ENCODE measurements around the gene BOLL. TPM values are rescaled to one million over a fixed set of nuclear protein-coding genes. Genes with fewer than 3 reads are reported as not detected.
A peak's percentile ranks its signal among the peaks of the same experiment; 100 is the strongest.
"Not testable (repeated sequence)": the region's sequence is repeated elsewhere in the genome, so short reads cannot be mapped to it uniquely, and the experiment has no call there.

The BOLL gene
- total and polyA plus RNA-seq, 5 donors from 2014 or later, result 0.06 TPM; not detected in 4

- no peak for ATAC-seq (ENCODE audit: low read depth in 2 of 2)
- Mint-ChIP-seq H3K27me3 (peaks cover 37% of the 10 kb centered on the region), H3K4me3 (no peak overlapping the region), H3K36me3 (no peaks in the 10 kb centered on the region), H3K4me1 (no peaks in the 10 kb centered on the region), H3K9me3 (peaks cover 0 to 11% (median 2%) of the 10 kb centered on the region in 7 donors), H3K27ac (no peak overlapping the region)
- Histone ChIP-seq H3K27me3 (ENCODE audit: control insufficient read depth, insufficient read depth, low read length) (no peaks in the 10 kb centered on the region), H3K9me3 (ENCODE audit: control insufficient read depth in 2 of 2, low read length in 2 of 2) (no peaks in the 10 kb centered on the region), H3K4me3 (ENCODE audit: low read depth, low read length) (no peak overlapping the region), H3K36me3 (ENCODE audit: control insufficient read depth, insufficient read depth, low read length) (no peaks in the 10 kb centered on the region), H3K27ac (ENCODE audit: insufficient read depth, low read length, poor library complexity, severe bottlenecking) (no peak overlapping the region), H3K4me1 (ENCODE audit: control insufficient read depth, insufficient read depth, low read length, poor library complexity, severe bottlenecking) (no peaks in the 10 kb centered on the region)
- no peak for DNase-seq
Measured at GRCh38 chr2:197740200-197740599, 44.9 kb downstream of the BOLL start.

GRCh38 chr2:197728555-197729544 is 56.3 kb downstream of the BOLL start:
- H3K4me3 ChIP-seq (ENCODE audit: low read depth, low read length); ATAC-seq (ENCODE audit: low read depth in 2 of 2); H3K27ac Mint-ChIP-seq; H3K9me3 Mint-ChIP-seq; H3K36me3 ChIP-seq (ENCODE audit: control insufficient read depth, insufficient read depth, low read length); DNase-seq; H3K27me3 ChIP-seq (ENCODE audit: control insufficient read depth, insufficient read depth, low read length); H3K27ac ChIP-seq (ENCODE audit: insufficient read depth, low read length, poor library complexity, severe bottlenecking); H3K4me1 ChIP-seq (ENCODE audit: control insufficient read depth, insufficient read depth, low read length, poor library complexity, severe bottlenecking); H3K4me1 Mint-ChIP-seq; H3K36me3 Mint-ChIP-seq; H3K27me3 Mint-ChIP-seq; H3K9me3 ChIP-seq (ENCODE audit: control insufficient read depth in 2 of 2, low read length in 2 of 2): not testable (repeated sequence)
- peak overlapping the region in 2 of 4 donors; percentile 5 to 14 for H3K4me3 Mint-ChIP-seq

DNA sequence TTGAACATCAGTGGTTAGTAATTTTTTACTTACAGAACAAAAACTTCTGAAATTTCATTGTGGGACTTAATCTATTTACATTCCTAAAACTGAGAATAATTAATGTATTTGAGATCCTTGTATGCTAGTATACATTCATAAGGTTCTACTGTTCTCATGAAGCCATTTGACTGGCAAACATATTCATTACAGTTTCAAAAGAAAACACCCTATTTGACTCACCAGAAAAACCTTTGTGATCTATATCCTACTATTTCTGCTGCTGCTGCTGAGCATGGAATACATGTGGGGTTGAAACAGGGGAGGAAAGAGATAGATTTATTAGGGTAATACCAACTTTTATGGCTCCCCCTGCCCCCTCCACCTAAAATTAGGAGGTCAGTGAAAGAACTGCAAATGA is 58.1 kb downstream of the BOLL start:
- no peak overlapping the region for H3K27ac ChIP-seq (ENCODE audit: insufficient read depth, low read length, poor library complexity, severe bottlenecking)
- no peaks in the 10 kb centered on the region for H3K36me3 ChIP-seq (ENCODE audit: control insufficient read depth, insufficient read depth, low read length)
- peaks cover 8% of the 10 kb centered on the region for H3K27me3 Mint-ChIP-seq
- no peak for ATAC-seq (ENCODE audit: low read depth in 2 of 2)
- H3K9me3 ChIP-seq (ENCODE audit: control insufficient read depth in 2 of 2, low read length in 2 of 2), result no peaks in the 10 kb centered on the region
- H3K4me1 Mint-ChIP-seq, result peaks cover 0 to 7% (median 0%) of the 10 kb centered on the region in 4 donors
- no peak overlapping the region for H3K4me3 ChIP-seq (ENCODE audit: low read depth, low read length)
- DNase-seq, result no peak
- no peak overlapping the region for H3K27ac Mint-ChIP-seq
- no peaks in the 10 kb centered on the region for H3K4me1 ChIP-seq (ENCODE audit: control insufficient read depth, insufficient read depth, low read length, poor library complexity, severe bottlenecking)
- H3K9me3 Mint-ChIP-seq, result peaks cover 0 to 7% (median 3%) of the 10 kb centered on the region in 7 donors
- H3K27me3 ChIP-seq (ENCODE audit: control insufficient read depth, insufficient read depth, low read length), result no peaks in the 10 kb centered on the region
- H3K36me3 Mint-ChIP-seq, result peaks cover 3% of the 10 kb centered on the region
- no peak overlapping the region for H3K4me3 Mint-ChIP-seq

- DNase-seq (no peak), ATAC-seq (ENCODE audit: low read depth in 2 of 2) (no peak)
- Mint-ChIP-seq H3K27ac (no peak overlapping the region), H3K9me3 (no peaks in the 10 kb centered on the region), H3K4me1 (peaks cover 4 to 18% (median 11%) of the 10 kb centered on the region in 4 donors), H3K27me3 (no peaks in the 10 kb centered on the region), H3K4me3 (no peak overlapping the region), H3K36me3 (peaks cover 5% of the 10 kb centered on the region)
- no peaks in the 10 kb centered on the region for H3K27me3 ChIP-seq (ENCODE audit: control insufficient read depth, insufficient read depth, low read length)
- H3K36me3 ChIP-seq (ENCODE audit: control insufficient read depth, insufficient read depth, low read length), result peaks cover 10% of the 10 kb centered on the region
- H3K4me3 ChIP-seq (ENCODE audit: low read depth, low read length), result no peak overlapping the region
- no peaks in the 10 kb centered on the region for H3K9me3 ChIP-seq (ENCODE audit: control insufficient read depth in 2 of 2, low read length in 2 of 2)
- no peak overlapping the region for H3K27ac ChIP-seq (ENCODE audit: insufficient read depth, low read length, poor library complexity, severe bottlenecking)
- H3K4me1 ChIP-seq (ENCODE audit: control insufficient read depth, insufficient read depth, low read length, poor library complexity, severe bottlenecking), result no peaks in the 10 kb centered on the region
Measured at GRCh38 chr2:197717863-197718262, 67.3 kb downstream of the BOLL start.

DNA sequence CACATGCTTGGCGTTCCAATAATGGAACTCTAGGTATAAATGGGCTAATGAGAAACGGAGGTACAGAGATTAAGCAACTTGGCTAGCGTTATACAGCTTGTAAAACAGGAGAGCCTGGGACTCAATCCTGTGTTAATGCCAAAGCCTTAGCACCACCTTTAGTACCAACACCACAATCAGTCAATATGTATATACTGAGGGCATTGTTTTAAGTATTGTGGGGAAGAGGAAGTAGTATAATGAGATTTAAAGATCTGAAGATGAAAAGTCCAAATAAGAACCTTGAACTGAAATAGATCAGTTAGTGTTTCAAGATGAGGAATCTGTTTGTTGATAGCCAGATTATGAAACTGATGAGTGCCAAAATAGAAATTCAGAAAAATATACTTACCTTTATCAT is 71.8 kb downstream of the BOLL start:
- Mint-ChIP-seq H3K9me3 (no peaks in the 10 kb centered on the region), H3K27ac (no peak overlapping the region), H3K27me3 (no peaks in the 10 kb centered on the region), H3K4me3 (peak overlapping the region in 1 of 4 donors; percentile 81), H3K36me3 (peaks cover 22% of the 10 kb centered on the region), H3K4me1 (peaks cover 14 to 43% (median 42%) of the 10 kb centered on the region in 4 donors)
- Histone ChIP-seq H3K4me1 (ENCODE audit: control insufficient read depth, insufficient read depth, low read length, poor library complexity, severe bottlenecking) (peaks cover 22% of the 10 kb centered on the region), H3K36me3 (ENCODE audit: control insufficient read depth, insufficient read depth, low read length) (peaks cover 21% of the 10 kb centered on the region), H3K27ac (ENCODE audit: insufficient read depth, low read length, poor library complexity, severe bottlenecking) (no peak overlapping the region), H3K4me3 (ENCODE audit: low read depth, low read length) (no peak overlapping the region), H3K9me3 (ENCODE audit: control insufficient read depth in 2 of 2, low read length in 2 of 2) (no peaks in the 10 kb centered on the region), H3K27me3 (ENCODE audit: control insufficient read depth, insufficient read depth, low read length) (no peaks in the 10 kb centered on the region)
- no peak for ATAC-seq (ENCODE audit: low read depth in 2 of 2)
- no peak for DNase-seq

- Histone ChIP-seq H3K9me3 (ENCODE audit: control insufficient read depth in 2 of 2, low read length in 2 of 2) (no peaks in the 10 kb centered on the region), H3K36me3 (ENCODE audit: control insufficient read depth, insufficient read depth, low read length) (peaks cover 21% of the 10 kb centered on the region), H3K4me3 (ENCODE audit: low read depth, low read length) (no peak overlapping the region), H3K4me1 (ENCODE audit: control insufficient read depth, insufficient read depth, low read length, poor library complexity, severe bottlenecking) (peaks cover 39% of the 10 kb centered on the region), H3K27ac (ENCODE audit: insufficient read depth, low read length, poor library complexity, severe bottlenecking) (no peak overlapping the region), H3K27me3 (ENCODE audit: control insufficient read depth, insufficient read depth, low read length) (no peaks in the 10 kb centered on the region)
- Mint-ChIP-seq H3K4me1 (peaks cover 21 to 56% (median 52%) of the 10 kb centered on the region in 4 donors), H3K27me3 (no peaks in the 10 kb centered on the region), H3K9me3 (no peaks in the 10 kb centered on the region), H3K27ac (no peak overlapping the region), H3K36me3 (peaks cover 22% of the 10 kb centered on the region), H3K4me3 (peak overlapping the region in 1 of 4 donors; percentile 19)
- no peak for ATAC-seq (ENCODE audit: low read depth in 2 of 2)
- DNase-seq, result no peak
Measured at GRCh38 chr2:197711578-197711977, 73.5 kb downstream of the BOLL start.

DNA sequence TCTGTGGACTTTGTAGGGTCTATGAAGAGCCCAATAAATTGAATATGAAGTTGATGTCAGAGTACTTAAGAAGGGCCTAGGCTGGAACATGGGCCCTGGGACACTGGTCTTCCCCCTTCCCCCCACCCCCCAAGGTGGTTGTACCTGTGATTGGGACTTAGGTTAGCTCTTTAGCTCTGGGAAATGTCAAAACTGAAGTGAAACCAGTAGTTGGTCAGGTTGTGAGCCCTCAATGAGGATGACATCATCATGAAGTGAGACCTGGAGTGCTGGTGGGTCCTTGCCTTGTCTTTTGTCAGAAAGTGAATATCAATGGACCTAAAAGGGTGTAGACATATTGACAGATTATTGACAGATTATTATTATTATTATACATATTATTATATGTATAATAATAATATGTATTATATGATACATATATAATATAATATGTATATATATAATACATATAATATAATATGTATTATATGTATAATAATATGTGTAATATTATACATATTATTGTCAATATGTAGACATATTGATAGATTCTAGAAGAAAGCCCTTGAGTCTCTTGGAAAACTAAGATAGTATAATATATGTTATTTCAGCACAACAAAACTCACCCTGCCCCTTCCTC is 74.6 kb downstream of the BOLL start:
- Mint-ChIP-seq H3K4me1 (peaks cover 21 to 64% (median 52%) of the 10 kb centered on the region in 4 donors), H3K4me3 (peak overlapping the region in 1 of 4 donors; percentile 77)
- ATAC-seq (ENCODE audit: low read depth in 2 of 2), result no peak

More for the DNA sequence above, 74.6 kb downstream of the BOLL start:
- Histone ChIP-seq H3K27me3 (ENCODE audit: control insufficient read depth, insufficient read depth, low read length) (no peaks in the 10 kb centered on the region), H3K4me1 (ENCODE audit: control insufficient read depth, insufficient read depth, low read length, poor library complexity, severe bottlenecking) (peaks cover 47% of the 10 kb centered on the region), H3K9me3 (ENCODE audit: control insufficient read depth in 2 of 2, low read length in 2 of 2) (no peaks in the 10 kb centered on the region), H3K27ac (ENCODE audit: insufficient read depth, low read length, poor library complexity, severe bottlenecking) (no peak overlapping the region), H3K4me3 (ENCODE audit: low read depth, low read length) (peak overlapping the region; percentile 21), H3K36me3 (ENCODE audit: control insufficient read depth, insufficient read depth, low read length) (peaks cover 17% of the 10 kb centered on the region)
- DNase-seq, result peak in 1 of 3 donors; percentile 16
- Mint-ChIP-seq H3K9me3 (no peaks in the 10 kb centered on the region), H3K27ac (no peak overlapping the region), H3K27me3 (no peaks in the 10 kb centered on the region), H3K36me3 (peaks cover 22% of the 10 kb centered on the region)
